NCI-H2107 treated with DMSO at 0.1 percent for 48 hours (cell line): ENCODE data around the gene EFCAB6.

ENCODE experiments used
- DNase-seq: peaks from one replicate; lab custom pipeline; 2025; ENCODE audit not compliant: unreplicated experiment; lab: John Stamatoyannopoulos, UW

Gene EFCAB6

GRCh38 chr22:43847376-43848289 lies 35.5 kb upstream of the EFCAB6 start:
- no peak for DNase-seq

GRCh38 chr22:43846966-43847365 lies 34.9 kb upstream of the EFCAB6 start:
- no peak for DNase-seq

GRCh38 chr22:43845981-43846380 lies 33.9 kb upstream of the EFCAB6 start:
- no peak for DNase-seq

- DNase-seq, result no peak
Observed at GRCh38 chr22:43844560-43845545, 32.7 kb upstream of the EFCAB6 start.

- DNase-seq, result no peak
Observed at GRCh38 chr22:43843783-43844530, 31.9 kb upstream of the EFCAB6 start.

GRCh38 chr22:43841742-43842141 lies 29.6 kb upstream of the EFCAB6 start:
- no peak for DNase-seq

GRCh38 chr22:43840851-43841250 lies 28.7 kb upstream of the EFCAB6 start:
- DNase-seq, result no peak

- no peak for DNase-seq
Observed at GRCh38 chr22:43840431-43840830, 28.3 kb upstream of the EFCAB6 start.

- DNase-seq, result no peak
Observed at GRCh38 chr22:43839781-43840180, 27.7 kb upstream of the EFCAB6 start.

GRCh38 chr22:43838571-43839307 lies 26.6 kb upstream of the EFCAB6 start:
- DNase-seq, result no peak

GRCh38 chr22:43838161-43838560 lies 26.1 kb upstream of the EFCAB6 start:
- no peak for DNase-seq

- DNase-seq, result no peak
Observed at GRCh38 chr22:43837666-43838065, 25.6 kb upstream of the EFCAB6 start.

- DNase-seq, result no peak
Observed at GRCh38 chr22:43835736-43836135, 23.6 kb upstream of the EFCAB6 start.

- no peak for DNase-seq
Observed at GRCh38 chr22:43835166-43835565, 23.1 kb upstream of the EFCAB6 start.

GRCh38 chr22:43833286-43834240 lies 21.5 kb upstream of the EFCAB6 start:
- DNase-seq, result no peak

GRCh38 chr22:43832393-43833265 lies 20.5 kb upstream of the EFCAB6 start:
- no peak for DNase-seq

GRCh38 chr22:43831561-43832392 lies 19.7 kb upstream of the EFCAB6 start:
- no peak for DNase-seq
